ENCODE results near the gene BTN2A1.
A peak's percentile ranks its signal among the peaks of the same experiment; 100 is the strongest.

BTN2A1 gene

DNA sequence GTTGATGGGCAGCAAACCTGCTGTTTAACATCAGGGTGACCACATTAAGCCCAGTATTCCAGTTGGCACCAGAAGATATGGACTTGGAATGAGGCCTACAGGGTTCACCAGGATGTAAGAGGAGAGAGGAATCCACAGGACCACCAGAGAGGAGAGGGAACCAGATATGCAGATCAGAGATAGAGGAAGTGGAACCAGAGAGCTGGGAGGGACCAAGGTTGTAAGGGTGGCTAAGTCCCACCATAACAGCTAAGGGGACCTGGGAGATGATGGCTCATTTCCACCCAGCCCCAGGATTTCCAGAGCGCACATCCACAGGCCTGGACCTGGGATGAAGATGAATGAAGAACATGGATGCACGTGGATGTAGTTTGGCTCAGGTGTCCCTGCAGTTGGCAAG, 11.1 kb downstream of the BTN2A1 start:
- DNase-seq (ENCODE audit: low spot score): no peak

GRCh38 chr6:26470643-26471042, 12.9 kb downstream of the BTN2A1 start:
- no peak for DNase-seq (ENCODE audit: low spot score)

DNA sequence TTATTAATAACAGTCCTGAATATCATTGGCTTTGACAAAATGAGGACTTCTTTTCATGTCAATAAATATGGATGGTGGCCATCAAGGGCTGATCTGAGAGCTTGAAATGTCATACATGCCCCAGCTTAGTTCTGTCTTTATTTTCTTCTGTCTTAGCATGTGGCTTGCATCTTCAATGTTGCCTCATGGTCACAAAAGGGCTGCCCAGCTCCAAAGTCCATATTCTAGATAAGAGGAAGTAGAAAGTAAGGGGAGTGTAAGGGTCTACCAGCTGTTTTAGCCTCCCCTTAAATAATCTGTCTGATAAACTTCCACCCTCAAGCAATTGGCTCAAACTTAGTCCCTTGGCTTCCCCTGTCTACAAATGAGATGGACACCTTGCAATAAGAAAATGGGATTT, 14.2 kb downstream of the BTN2A1 start:
- DNase-seq (ENCODE audit: low spot score): no peak

DNA sequence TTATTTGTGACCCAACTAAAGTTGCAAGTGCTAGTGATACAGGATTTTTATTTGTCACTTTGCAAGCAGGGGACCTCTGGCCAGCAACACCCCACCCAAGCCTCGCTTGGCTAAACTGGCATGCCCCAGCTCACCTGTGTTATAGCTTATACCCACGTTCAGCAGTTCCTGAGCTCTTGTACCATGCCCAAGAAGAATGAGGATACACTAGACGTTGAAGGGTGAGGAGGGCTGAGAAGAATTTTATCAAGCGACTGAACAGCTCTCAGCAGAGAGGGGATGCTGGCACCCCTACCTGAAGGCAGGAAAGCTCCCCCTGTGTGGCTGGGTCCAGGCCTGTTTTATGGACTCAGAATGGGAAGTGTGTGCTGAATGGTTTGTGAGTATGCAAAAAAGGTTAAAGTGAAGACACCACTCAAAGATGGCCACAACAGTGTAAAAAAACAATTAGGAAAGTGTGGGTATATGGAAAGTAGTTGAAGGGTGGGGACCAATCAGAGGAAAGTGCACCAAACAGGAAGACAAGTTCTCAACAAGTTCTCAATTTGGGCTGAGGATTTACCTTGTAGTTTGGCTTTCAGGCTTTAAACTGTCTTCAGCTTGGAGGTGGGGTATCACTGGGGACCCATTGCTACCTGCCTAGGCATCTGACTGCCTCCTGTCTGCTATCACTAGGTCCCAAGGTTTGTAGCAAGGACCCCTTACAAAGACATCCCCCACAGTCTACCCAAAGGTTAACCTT, 15.0 kb downstream of the BTN2A1 start:
- no peak for DNase-seq (ENCODE audit: low spot score)

DNA sequence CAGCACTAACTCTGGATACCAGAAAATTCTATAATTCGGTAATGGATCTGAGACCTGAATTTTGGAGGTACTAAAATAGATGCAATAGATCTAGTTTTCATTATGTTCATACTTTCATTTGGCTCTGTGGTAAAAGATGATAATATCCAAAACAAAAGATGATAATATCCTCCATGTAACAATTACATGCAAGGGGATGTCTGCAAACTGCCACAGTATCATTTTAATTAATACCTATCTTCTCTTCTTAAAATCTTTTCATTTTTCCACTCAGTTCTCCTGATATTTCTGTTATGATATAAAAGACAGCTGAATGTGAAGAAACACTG, 15.6 kb downstream of the BTN2A1 start:
- DNase-seq (ENCODE audit: low spot score): no peak

GRCh38 chr6:26473758-26474438, 16.1 kb downstream of the BTN2A1 start:
- peak; percentile 92 for DNase-seq (ENCODE audit: low spot score)

DNA sequence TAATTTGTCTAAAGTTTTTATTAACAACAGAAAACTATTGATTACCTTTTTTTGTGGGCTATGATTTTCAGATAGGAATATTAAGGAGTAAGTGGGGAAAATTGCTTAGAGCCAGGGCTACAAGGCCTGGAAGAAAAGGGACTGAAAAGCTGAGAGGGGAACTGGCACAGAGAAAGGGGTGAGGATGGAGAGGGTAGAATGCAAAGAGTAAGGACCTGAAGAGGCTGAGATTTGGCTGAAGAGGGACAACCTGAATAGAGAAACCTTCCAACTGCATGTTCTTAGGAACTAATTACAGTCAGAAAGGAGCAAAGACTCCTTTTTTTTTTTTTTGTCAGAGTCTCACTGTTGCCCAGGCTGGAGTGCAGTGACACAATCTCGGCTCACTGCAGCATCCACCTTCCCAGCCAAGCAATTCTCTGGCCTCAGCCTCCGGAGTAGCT, 16.7 kb downstream of the BTN2A1 start:
- no peak for DNase-seq (ENCODE audit: low spot score)

DNA sequence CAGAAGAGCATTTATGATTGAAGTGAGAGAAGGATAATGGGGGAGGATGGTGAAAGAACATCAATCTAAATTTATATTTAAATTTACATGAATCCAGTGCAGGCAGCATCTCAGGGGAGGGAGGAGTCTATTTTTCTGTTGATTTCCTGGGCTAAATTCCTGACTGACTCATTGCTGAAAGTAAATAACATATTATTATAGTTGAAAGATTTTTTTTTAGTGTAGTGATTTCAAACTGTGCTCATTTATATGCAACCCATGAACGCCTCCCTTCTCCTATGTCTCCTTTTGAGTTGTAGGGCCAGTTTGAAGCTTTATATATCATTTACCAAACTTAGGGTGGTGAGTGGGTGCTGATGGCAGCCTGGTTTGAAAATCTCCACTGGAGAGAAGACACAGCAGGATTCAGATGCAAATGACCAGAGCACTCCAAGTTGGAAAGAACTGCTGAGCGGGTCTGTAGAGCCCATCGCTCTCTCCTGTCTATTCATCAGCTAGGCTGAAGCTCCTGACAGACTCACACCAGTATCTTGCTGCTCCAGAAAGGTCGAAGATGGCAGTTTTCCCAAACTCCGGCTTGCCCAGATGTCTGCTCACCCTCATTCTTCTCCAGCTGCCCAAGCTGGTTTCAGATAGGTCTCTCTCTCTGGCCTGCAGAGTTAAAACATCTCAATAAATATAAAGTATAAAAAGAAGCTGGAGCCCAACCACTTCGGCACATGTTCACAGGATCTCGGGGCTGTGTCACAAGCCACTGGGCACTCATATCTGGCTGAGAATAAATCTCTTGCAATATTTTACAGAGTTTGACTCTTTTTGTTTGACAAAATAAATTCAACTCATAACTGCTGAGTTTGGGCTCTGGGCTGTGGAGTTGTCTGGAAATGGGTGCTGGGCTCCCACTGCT, 18.3 kb downstream of the BTN2A1 start:
- DNase-seq (ENCODE audit: low spot score): peak; percentile 21

DNA sequence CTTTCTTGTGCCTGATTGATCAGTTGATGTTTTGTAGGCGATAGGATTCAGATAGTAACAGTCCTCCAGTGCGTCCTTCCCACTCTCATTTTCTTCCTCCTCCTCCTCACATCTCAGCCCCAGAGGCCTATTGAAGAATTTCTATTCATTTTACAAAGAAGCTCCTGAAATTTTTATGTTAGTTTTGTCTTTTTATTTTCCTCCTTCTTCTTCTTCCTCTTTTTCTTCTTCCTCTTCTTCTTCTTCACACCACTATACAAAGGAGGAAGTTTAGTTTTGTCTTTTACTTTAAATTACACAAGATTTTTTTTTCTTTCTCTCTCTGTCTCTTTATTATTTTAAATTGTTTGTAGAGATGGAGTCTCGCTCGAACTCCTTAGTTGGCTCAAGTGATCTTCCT, 19.1 kb downstream of the BTN2A1 start:
- no peak for DNase-seq (ENCODE audit: low spot score)

DNA sequence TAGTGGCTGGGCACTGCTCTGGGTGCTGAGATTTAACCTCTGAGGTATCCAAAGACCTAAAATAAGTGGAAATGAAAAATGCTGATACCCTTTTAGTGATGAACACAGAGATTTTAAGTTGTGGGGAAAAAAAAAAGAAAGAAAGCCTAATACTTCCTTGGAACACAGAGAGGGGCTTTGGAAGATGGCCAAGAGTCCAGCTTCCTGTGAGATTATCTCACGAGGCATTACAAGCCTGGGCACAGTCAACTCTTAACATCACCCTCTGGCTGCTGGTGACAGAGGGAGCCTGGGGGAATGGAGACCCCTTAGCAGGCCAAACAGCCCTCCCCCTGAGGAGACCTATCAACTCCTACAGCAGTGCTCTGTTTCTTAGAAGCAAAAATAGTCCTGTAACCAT, 19.7 kb downstream of the BTN2A1 start:
- no peak for DNase-seq (ENCODE audit: low spot score)

DNA sequence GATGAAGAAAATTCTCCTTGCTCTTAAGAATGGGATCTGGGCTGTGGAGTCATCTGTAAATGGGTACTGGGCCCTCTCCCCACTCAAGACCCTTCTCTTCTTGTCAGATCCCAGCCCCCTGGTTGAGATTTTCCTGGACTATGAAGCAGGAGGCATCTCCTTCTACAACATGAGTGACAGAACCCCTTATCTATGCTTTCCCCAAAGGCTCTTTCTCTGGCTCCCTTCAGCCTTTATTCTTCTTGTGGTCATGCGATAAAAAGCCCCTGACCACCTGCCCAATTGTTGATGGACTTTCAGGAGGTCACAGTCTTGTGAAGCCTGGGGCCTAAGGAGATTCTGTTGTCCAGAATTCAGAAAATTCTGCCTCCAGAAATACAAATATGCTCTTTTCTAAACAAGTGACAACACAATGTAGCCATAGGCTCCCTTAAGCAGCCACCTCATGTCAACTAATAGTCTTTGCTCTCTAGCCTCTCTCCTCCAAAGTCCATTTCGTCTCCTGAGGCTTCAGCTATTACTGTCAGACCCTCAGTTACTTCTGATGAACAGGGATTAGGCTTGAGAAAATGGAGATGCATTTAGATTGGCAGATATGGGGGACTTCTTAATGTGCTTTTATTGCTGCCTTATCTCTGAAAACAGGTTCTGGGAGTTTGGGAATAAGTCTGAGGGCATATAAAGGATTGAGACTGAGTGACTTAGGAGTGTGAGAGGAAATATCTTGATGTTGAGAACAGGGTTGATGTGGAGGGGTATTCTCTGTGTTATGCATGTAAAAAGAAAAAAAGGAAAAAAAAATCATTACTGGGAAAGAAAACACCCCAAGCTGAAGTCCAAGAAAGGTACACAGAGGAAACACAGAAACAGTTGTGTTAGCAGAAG, 20.6 kb downstream of the BTN2A1 start:
- DNase-seq (ENCODE audit: low spot score): no peak

- DNase-seq (ENCODE audit: low spot score): no peak
Measured at GRCh38 chr6:26478985-26479278, 21.2 kb downstream of the BTN2A1 start.

DNA sequence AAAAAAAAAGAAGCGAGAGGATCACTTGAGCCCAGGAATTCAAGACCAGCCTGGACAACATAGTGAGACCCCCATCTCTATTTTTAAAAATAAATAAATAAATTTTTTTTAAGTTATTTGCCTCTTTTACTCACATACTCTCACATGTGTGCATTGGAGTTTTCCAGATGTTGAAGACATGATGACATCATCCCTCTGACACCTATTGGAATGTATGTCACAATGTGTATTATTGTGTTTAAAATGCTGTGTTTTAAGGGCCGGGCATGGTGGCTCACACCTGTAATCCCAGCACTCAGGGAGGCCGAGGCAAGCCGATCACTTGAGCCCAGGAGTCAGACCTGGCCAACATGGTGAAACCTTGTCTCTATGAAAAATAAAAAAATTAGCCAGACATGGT, 24.6 kb downstream of the BTN2A1 start:
- DNase-seq (ENCODE audit: low spot score): no peak

DNA sequence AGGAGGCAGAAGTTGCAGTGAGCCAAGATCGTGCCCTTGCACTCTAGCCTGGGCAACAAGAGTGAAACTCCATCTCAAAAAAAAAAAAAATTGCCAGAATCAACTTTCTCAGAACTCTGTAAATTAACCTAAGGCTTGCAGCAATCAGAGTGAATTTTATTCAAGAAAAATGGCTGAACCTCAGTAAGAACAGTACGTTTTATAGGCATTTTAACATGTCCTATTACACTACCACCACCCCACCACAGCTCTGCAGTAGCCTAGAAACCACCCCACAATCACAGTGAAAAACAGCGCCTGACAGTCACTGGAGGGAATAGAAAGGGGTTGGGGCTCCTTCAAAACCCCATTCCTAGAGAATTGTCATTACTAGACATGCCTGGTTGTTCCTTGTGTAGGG, 26.0 kb downstream of the BTN2A1 start:
- no peak for DNase-seq (ENCODE audit: low spot score)

- DNase-seq (ENCODE audit: low spot score): no peak
Measured at GRCh38 chr6:26484161-26484560, 26.4 kb downstream of the BTN2A1 start.

DNA sequence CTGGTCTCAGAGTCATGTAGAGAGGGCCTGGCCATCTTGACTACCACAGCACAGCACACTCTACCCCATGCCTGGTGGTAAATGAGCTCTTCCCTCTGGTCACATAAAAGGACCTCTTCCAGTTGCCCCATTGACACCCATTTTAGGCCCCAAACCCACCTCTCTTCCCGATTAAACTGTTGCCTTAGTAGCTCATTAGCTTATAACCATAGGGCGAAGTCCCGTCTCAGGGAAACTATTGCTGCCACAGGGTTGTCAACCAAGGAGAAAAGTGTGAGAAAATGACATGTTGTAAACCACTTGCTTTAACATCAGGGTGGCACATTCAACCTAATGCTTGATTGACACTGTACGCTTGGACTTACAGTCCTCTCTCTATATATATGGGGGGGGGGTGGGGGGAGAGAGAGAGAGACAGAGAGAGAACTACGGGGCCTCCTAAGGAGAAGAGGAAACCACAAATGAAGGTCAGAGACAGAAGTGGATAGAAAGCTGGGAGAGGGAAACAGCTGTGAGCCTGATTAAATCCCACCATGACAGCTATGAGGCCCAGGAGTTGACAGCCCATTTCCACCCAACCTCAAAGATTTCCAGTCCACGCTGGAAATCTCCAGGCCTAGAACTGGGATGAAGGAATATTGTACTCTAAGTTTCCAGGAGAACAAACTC, 27.5 kb downstream of the BTN2A1 start:
- DNase-seq (ENCODE audit: low spot score): no peak

DNA sequence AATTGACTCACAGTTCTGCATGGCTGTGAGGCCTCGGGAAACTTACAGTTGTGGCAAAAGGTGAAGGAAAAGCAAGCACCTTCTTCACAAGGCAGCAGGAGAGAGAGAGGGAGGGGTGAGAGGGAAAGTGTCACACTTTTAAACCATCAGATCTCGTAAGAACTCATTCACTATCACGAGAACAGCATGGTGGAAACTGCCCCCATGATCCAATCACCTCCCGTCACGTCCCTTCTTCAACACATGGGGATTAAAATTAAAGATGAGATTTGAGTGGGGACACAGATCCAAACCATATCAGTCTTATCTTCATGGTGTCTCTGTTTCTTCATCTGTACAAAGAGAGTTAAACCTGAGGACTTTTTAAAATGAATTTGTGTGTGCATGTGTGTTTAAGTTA, 28.6 kb downstream of the BTN2A1 start:
- DNase-seq (ENCODE audit: low spot score): no peak

- no peak for DNase-seq (ENCODE audit: low spot score)
Measured at GRCh38 chr6:26487466-26487865, 29.7 kb downstream of the BTN2A1 start.

GRCh38 chr6:26489996-26490964, 32.5 kb downstream of the BTN2A1 start:
- no peak for DNase-seq (ENCODE audit: low spot score)

GRCh38 chr6:26491604-26492003, 33.8 kb downstream of the BTN2A1 start:
- DNase-seq (ENCODE audit: low spot score): no peak

Data from AG20443 (cell line).